B cell (primary cell): ENCODE results near the gene DTNBP1. TPM values are rescaled to one million over a fixed set of nuclear protein-coding genes. Genes with fewer than 3 reads are reported as not detected.

Experiments used
- ATAC-seq: fragments of 200-7000 bp; cut with Tn5 transposase; one replicate; pipeline ENCODE4 v1.10.0; 2021; ENCODE audit warnings: low read depth, mild to moderate bottlenecking, moderate number of reproducible peaks, moderate library complexity
- CTCF ChIA-PET: fragments of 350-600 bp; sonication (Branson Sonifier 250); formaldehyde crosslinking; loops from one replicate; lab custom pipeline; 2021; ENCODE audit warnings: antibody characterized with exemption, inconsistent platforms; lab: Charles Lee
- POLR2A ChIA-PET: fragments of 350-600 bp; sonication (Branson Sonifier 250); formaldehyde crosslinking; loops from one replicate; lab custom pipeline; 2021; ENCODE audit warnings: antibody characterized with exemption; lab: Charles Lee
- DNase-seq: peaks from one replicate; pipeline ENCODE4 v3.0.0; 2013
- H2AFZ ChIP-seq: 2 replicates; pipeline ENCODE4 v1.6.1; 2012; ENCODE audit warnings: mild to moderate bottlenecking, low read depth, low read length; ENCODE audit not compliant: insufficient read depth, poor library complexity, severe bottlenecking
- H3K27ac ChIP-seq, 2 donors: 1 replicate in 1 of 2; 2 replicates in 1 of 2; pipeline ENCODE4 v1.5.1; 2012 to 2013; ENCODE audit warnings: low read length in 2 of 2, mild to moderate bottlenecking in 2 of 2, moderate library complexity in 1 of 2
- H3K27me3 ChIP-seq, 4 experiments: fragments of 200-600 bp in 1 of 4; sonication (generic) in 1 of 4; replicated peaks in 1 of 4; 1 replicate in 2 of 4; 2 replicates in 2 of 4; pipeline versions ENCODE4 v1.6.1 to v1.7.0; 2013 to 2016; ENCODE audit warnings: low read length in 3 of 4, mild to moderate bottlenecking in 2 of 4, mixed read lengths in 1 of 4, moderate library complexity in 1 of 4; ENCODE audit not compliant: insufficient read depth in 4 of 4, control insufficient read depth in 3 of 4; ENCODE audit errors: control extremely low read depth in 1 of 4
- H3K36me3 ChIP-seq, 2 experiments: replicated peaks in 1 of 2; 1 replicate in 1 of 2; 2 replicates in 1 of 2; pipeline versions ENCODE4 v1.6.1 to v1.7.1; 2013; ENCODE audit warnings: low read length in 1 of 2; ENCODE audit not compliant: insufficient read depth in 2 of 2, control insufficient read depth in 1 of 2; ENCODE audit errors: control extremely low read depth in 1 of 2, extremely low read depth in 1 of 2
- H3K4me1 ChIP-seq, 2 donors: fragments of 200-600 bp in 1 of 2; sonication (generic) in 1 of 2; 1 replicate in 1 of 2; 2 replicates in 1 of 2; pipeline versions ENCODE4 v1.5.1 to v1.6.1; 2013 to 2017; ENCODE audit warnings: low read length in 2 of 2; ENCODE audit not compliant: control insufficient read depth in 2 of 2, insufficient read depth in 2 of 2
- H3K4me2 ChIP-seq: replicated peaks from 2 replicates; pipeline ENCODE3; 2012; ENCODE audit warnings: mild to moderate bottlenecking, low read depth, low read length; ENCODE audit not compliant: poor library complexity, severe bottlenecking
- H3K4me3 ChIP-seq, 5 experiments: fragments of 200-600 bp in 1 of 5; sonication (generic) in 1 of 5; 1 replicate in 3 of 5; 2 replicates in 2 of 5; pipeline versions ENCODE4 v1.5.1 to v1.7.0; 2011 to 2016; ENCODE audit warnings: low read length in 4 of 5, mild to moderate bottlenecking in 4 of 5, low read depth in 2 of 5, control low read depth in 1 of 5, moderate library complexity in 1 of 5; ENCODE audit not compliant: insufficient read depth in 1 of 5; ENCODE audit errors: control extremely low read depth in 1 of 5, extremely low read depth in 1 of 5
- H3K79me2 ChIP-seq: fragments of 200-600 bp; sonication (generic); one replicate; pipeline ENCODE4 v1.6.0; 2016; ENCODE audit warnings: low read length; ENCODE audit not compliant: control insufficient read depth, insufficient read depth
- H3K9ac ChIP-seq: fragments of 200-600 bp; sonication (generic); 2 replicates; pipeline ENCODE4 v1.6.1; 2017; ENCODE audit warnings: mild to moderate bottlenecking, low read length, moderate library complexity
- H3K9me3 ChIP-seq, 3 donors: one replicate each; pipeline versions ENCODE4 v1.6.1 to v1.7.1; 2013; ENCODE audit warnings: low read length in 2 of 3; ENCODE audit not compliant: control insufficient read depth in 2 of 3, insufficient read depth in 1 of 3; ENCODE audit errors: control extremely low read depth in 1 of 3
- H4K20me1 ChIP-seq: 2 replicates; pipeline ENCODE4 v1.6.0; 2012; ENCODE audit warnings: mild to moderate bottlenecking, low read length; ENCODE audit not compliant: insufficient read depth, control insufficient read depth, poor library complexity, severe bottlenecking
- H3K27ac Mint-ChIP-seq: one replicate; pipeline ENCODE4 v1.8.0; 2021; ENCODE audit warnings: mixed read lengths
- H3K27me3 Mint-ChIP-seq: one replicate; pipeline ENCODE4 v1.8.0; 2021; ENCODE audit warnings: mixed read lengths
- H3K4me1 Mint-ChIP-seq: one replicate; pipeline ENCODE4 v1.8.0; 2021; ENCODE audit warnings: mixed read lengths
- H3K4me3 Mint-ChIP-seq: one replicate; pipeline ENCODE4 v1.8.0; 2021; ENCODE audit warnings: mixed read lengths
- H3K9me3 Mint-ChIP-seq: one replicate; pipeline ENCODE4 v1.8.0; 2022; ENCODE audit warnings: mixed read lengths; ENCODE audit not compliant: insufficient read depth
- CTCF ChIP-seq: fragments of 200-600 bp; IDR thresholded peaks from one replicate; pipeline ENCODE4 v1.8.0; 2022; ENCODE audit warnings: antibody characterized with exemption, mild to moderate bottlenecking
- EZH2 ChIP-seq: IDR thresholded peaks from 2 replicates; pipeline ENCODE4 v1.6.1; 2012; ENCODE audit warnings: borderline replicate concordance, low read depth, mild to moderate bottlenecking, moderate library complexity, low read length; ENCODE audit not compliant: insufficient read depth, poor library complexity, severe bottlenecking
- WGBS: methylation state at CpG from one replicate; pipeline ENCODE4 v1.1.5; 2013; ENCODE audit warnings: missing lambda C conversion rate; ENCODE audit not compliant: insufficient coverage; 5-methylcytosine and 5-hydroxymethylcytosine counted together
- intact Hi-C: fragments of 100-400 bp; cut with micrococcal nuclease; formaldehyde crosslinking; loops from one replicate; pipeline ENCODE4 v1.10.0; 2022
- polyA plus RNA-seq: library from polyadenylated mRNA; depleted of rRNA; stranded (reverse); fragments of >200 nt; gene quantifications from 2 replicates; pipeline ENCODE4 v1.2.3, GENCODE V29; 2012
- small RNA-seq: library from RNA; depleted of rRNA; stranded (forward); fragments of <200 nt; gene quantifications from one replicate; pipeline ENCODE3, GENCODE V24; 2012; ENCODE audit warnings: low replicate concordance, low read depth; ENCODE audit not compliant: insufficient read length
- total RNA-seq, 2 donors: library from RNA; stranded (reverse); fragments of 120-200 nt in 1 of 2; gene quantifications; 1 replicate in 1 of 2; 2 replicates in 1 of 2; pipeline versions ENCODE4 v1.2.3 to v1.2.4, GENCODE V29; 2013 to 2022

Gene DTNBP1
- total and polyA plus RNA-seq, 2 donors (not counting 1 experiment from before 2014, with no cell fraction given): 31.4 to 73.0 TPM

- peaks cover 40% of the 10 kb centered on the region for H3K4me1 Mint-ChIP-seq
- no peak overlapping the region for H3K9ac ChIP-seq
- ATAC-seq: no peak
- no peak overlapping the region for H3K4me2 ChIP-seq
- ChIA-PET CTCF (interaction anchor here (1.1 kb wide), 1 partner anchor 83 kb away, joined by 3 read pairs; no protein-coding TSS in a partner anchor), POLR2A (interaction anchor here (0.7 kb wide), 1 partner anchor 1587 kb away, joined by 8 read pairs; no protein-coding TSS in a partner anchor)
- peaks cover 80% of the 10 kb centered on the region for H3K79me2 ChIP-seq
- H3K36me3 ChIP-seq: peaks cover 22 to 43% of the 10 kb centered on the region in 2 experiments
- H4K20me1 ChIP-seq: peaks cover 22% of the 10 kb centered on the region
- no peak overlapping the region for H3K27ac ChIP-seq
- DNase-seq: no peak
- H3K27ac Mint-ChIP-seq: no peak overlapping the region
- H3K4me3 ChIP-seq: no peak overlapping the region
- H3K9me3 ChIP-seq: no peaks in the 10 kb centered on the region
- no peaks in the 10 kb centered on the region for H3K9me3 Mint-ChIP-seq
- H2AFZ ChIP-seq: no peak overlapping the region
- TF ChIP-seq EZH2: no peak
- TF ChIP-seq CTCF: no peak
- intact Hi-C loops: no loop called here
- H3K27me3 ChIP-seq: no peaks in the 10 kb centered on the region
- 91% methylated on average over 4 of the region's 6 CpGs for WGBS
- H3K27me3 Mint-ChIP-seq: no peaks in the 10 kb centered on the region
- peaks cover 0 to 9% of the 10 kb centered on the region in 2 donors for H3K4me1 ChIP-seq
- no peak overlapping the region for H3K4me3 Mint-ChIP-seq
Measured at GRCh38 chr6:15473741-15474161, 189.1 kb downstream of the DTNBP1 start.

- TF ChIP-seq EZH2: no peak
- TF ChIP-seq CTCF: no peak
- intact Hi-C loops: no loop called here
- ATAC-seq: no peak
- Mint-ChIP-seq H3K4me3 (no peak overlapping the region), H3K9me3 (no peaks in the 10 kb centered on the region), H3K27me3 (no peaks in the 10 kb centered on the region), H3K27ac (no peak overlapping the region), H3K4me1 (peaks cover 38% of the 10 kb centered on the region)
- no peak for DNase-seq
- Histone ChIP-seq H3K27me3 (no peaks in the 10 kb centered on the region), H2AFZ (no peak overlapping the region), H3K9ac (no peak overlapping the region), H3K4me2 (no peak overlapping the region), H3K27ac (no peak overlapping the region), H3K79me2 (peaks cover 80% of the 10 kb centered on the region), H3K4me3 (no peak overlapping the region), H3K9me3 (no peaks in the 10 kb centered on the region), H3K4me1 (peaks cover 0 to 9% of the 10 kb centered on the region in 2 donors), H4K20me1 (peaks cover 22% of the 10 kb centered on the region), H3K36me3 (peaks cover 25 to 48% of the 10 kb centered on the region in 2 experiments)
- 100% methylated on average over 3 of the region's 7 CpGs for WGBS
- CTCF ChIA-PET: no interaction called here
- POLR2A ChIA-PET: no interaction called here
Measured at GRCh38 chr6:15473174-15473573, 189.7 kb downstream of the DTNBP1 start.

Small RNA genes lying within 50 kb of the gene (small RNA-seq; reads per million reads assigned to genes)
- gene RF00001: not detected
